Rectal smooth muscle tissue (tissue), 1 donor: Measurements from ENCODE around the gene GPR108.

Experiments
- H3K27ac ChIP-seq: one replicate; pipeline ENCODE4 v1.7.0; 2013; ENCODE audit warnings: low read depth, low read length, inconsistent platforms
- H3K27me3 ChIP-seq: one replicate; pipeline ENCODE4 v1.7.0; 2013; ENCODE audit warnings: low read length; ENCODE audit not compliant: control insufficient read depth, insufficient read depth
- H3K36me3 ChIP-seq: one replicate; pipeline ENCODE4 v1.7.0; 2013; ENCODE audit warnings: low read length; ENCODE audit not compliant: control insufficient read depth, insufficient read depth
- H3K4me1 ChIP-seq: one replicate; pipeline ENCODE4 v1.7.0; 2013; ENCODE audit warnings: low read length; ENCODE audit not compliant: control insufficient read depth, insufficient read depth
- H3K4me3 ChIP-seq: one replicate; pipeline ENCODE4 v1.7.0; 2013; ENCODE audit warnings: low read length
- H3K9ac ChIP-seq: one replicate; pipeline ENCODE4 v1.7.0; 2013; ENCODE audit warnings: low read length

Gene GPR108

DNA sequence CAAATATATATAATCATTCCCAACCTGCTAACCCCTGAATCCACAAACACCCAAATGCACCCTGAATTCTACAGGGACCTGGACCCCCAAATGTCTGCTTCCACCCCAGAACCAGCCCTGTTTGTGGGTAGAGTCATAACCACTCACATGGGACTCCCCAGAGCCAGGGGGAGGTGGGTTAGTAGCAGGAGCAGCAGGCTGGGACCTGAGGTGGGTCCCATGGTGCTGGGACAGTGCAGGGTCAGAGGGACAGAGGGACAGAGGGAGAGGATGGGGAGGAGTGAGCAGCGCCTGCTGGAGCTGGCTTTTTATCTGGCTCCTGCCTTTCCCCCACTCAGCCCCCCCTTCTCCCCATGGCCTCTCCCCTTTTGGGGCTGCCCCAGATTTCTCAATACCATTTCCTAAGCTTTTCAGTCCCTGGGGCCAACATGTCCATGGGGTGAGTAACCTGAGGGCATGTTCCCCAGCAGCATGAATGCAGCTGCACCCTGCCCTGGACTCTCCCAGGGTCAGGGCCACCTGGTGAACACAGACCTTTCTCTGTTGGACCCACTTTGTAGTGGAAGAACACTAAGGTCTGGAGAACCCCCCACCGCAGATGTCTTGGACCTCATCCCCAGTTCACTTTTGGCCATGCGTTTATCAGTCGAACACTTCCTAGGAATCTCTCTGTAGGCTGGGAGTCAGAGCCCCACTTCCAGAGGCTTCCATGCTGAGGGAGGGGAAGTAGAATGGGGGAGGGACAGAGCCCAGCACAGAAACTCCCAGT lies 16.8 kb downstream of the GPR108 start, which contains the start of gene C3:
Gene C3, minus strand, starts transcription at position 282 of the 769 bp plus-strand sequence. Its CDS starts 61 bp downstream, at position 221.
- peak within 1 kb of the TSS; percentile 42 for H3K27ac ChIP-seq
- peak within 1 kb of the TSS; percentile 37 for H3K4me3 ChIP-seq
- no peaks in the 10 kb centered on the region for H3K4me1 ChIP-seq
- no peaks in the 10 kb centered on the region for H3K27me3 ChIP-seq
- no peak within 1 kb of the TSS for H3K9ac ChIP-seq
- H3K36me3 ChIP-seq, result no peaks in the 10 kb centered on the region

DNA sequence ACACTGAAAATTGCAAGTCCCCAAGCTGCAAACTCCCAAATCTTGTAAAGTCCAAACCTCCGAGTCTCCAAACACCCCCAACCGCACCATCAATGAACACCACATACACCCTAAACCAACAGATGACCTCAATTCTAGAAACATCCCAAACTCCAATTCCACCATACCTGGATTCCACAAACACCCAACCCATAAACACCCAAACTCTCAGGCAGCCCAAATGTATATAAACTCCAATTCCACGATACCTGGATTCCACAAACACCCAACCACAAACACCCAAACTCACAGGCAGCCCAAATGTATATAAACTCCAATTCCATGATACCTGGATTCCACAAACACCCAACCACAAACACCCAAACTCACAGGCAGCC lies 17.4 kb downstream of the GPR108 start:
- Histone ChIP-seq H3K36me3 (no peaks in the 10 kb centered on the region), H3K27ac (no peak overlapping the region), H3K9ac (no peak overlapping the region), H3K4me3 (peak overlapping the region; percentile 37), H3K27me3 (no peaks in the 10 kb centered on the region), H3K4me1 (no peaks in the 10 kb centered on the region)

DNA sequence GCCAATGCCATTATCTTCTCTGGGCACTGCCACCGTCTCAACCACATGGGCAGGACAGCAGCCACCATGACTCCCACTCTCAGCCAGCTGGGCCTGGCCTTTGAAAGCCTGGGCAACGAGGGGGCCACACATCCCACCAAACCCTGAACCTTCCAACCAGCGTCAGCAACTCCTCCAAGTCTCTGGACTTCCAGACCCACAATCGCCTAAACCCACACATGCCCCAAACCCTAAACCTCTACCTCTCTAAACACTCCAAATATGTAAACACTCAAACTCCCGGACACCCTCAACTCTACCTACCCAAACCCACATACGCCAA lies 17.9 kb downstream of the GPR108 start:
- Histone ChIP-seq H3K27ac (no peak overlapping the region), H3K36me3 (no peaks in the 10 kb centered on the region), H3K9ac (no peak overlapping the region), H3K4me3 (peak overlapping the region; percentile 37), H3K27me3 (no peaks in the 10 kb centered on the region), H3K4me1 (no peaks in the 10 kb centered on the region)

DNA sequence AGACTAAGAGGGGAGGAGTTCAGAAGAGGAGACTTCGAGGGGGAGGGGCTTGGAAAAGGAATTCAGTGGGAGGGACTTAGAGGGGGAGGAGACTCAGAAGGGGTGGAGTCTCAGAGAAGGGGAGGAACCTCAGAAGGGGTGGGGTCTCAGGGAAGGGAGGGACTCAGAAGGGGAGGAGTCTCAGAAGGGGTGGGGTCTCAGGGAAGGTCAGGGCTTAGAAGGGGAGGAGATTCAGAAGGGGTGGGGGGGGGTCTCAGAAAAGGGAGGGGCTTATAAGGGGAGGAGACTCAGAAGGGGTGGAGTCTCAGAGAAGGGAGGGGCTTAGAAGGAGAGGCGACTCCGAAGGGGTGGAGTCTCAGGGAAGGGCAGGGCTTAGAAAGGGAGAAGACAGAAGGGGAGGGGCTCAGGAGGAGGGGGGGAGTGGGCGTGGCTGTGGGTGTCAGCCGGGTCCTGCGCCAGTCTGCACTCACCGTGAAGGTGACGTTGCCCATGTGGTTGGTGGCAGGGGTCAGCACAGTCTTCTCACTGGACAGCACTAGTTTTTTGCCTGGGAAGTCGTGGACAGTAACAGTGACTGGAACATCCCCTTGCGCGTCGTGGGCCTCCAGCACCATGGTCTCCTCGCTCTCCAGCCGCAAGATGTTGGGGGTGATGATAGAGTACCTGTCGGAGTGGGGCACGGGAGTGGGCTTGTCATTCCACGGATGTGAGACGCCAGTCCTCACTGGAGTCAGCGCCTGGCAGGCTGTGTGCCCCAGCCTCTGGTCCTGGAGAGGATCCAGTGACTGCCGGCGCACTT lies 18.4 kb downstream of the GPR108 start:
- peak overlapping the region; percentile 37 for H3K4me3 ChIP-seq
- H3K4me1 ChIP-seq, result no peaks in the 10 kb centered on the region
- no peaks in the 10 kb centered on the region for H3K36me3 ChIP-seq
- H3K27ac ChIP-seq, result no peak overlapping the region
- no peak overlapping the region for H3K9ac ChIP-seq
- H3K27me3 ChIP-seq, result no peaks in the 10 kb centered on the region

DNA sequence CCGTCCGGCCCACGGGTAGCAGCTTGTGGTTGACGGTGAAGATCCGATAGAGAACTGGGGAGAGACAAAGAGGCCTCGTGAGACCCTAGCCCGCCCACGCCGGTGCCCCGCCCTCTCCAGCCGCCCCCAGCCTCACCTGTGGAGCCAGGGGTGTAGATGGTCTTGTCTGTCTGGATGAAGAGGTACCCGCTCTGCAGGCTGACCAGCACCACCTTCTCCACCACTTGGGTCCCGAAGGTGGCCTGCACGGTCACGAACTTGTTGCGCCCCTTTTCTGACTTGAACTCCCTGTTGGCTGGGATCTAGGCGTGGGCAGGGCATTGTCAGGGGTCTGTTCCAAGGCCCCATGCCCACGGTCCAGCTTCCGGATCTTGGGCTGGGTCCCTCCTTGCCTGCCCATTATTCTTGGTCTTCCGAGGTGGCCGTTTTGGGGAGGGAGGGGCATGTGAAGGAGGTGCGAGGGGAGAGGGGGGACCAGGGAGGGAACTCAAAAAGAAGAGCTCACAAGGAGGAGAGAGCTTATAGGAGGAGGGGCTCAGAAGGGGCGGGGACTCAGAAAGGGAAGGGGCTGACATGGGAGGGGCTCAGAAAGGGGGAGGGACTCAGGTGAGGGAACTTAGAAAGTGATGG lies 19.2 kb downstream of the GPR108 start:
- no peaks in the 10 kb centered on the region for H3K27me3 ChIP-seq
- no peak overlapping the region for H3K27ac ChIP-seq
- no peak overlapping the region for H3K4me3 ChIP-seq
- no peaks in the 10 kb centered on the region for H3K36me3 ChIP-seq
- no peak overlapping the region for H3K9ac ChIP-seq
- H3K4me1 ChIP-seq, result no peaks in the 10 kb centered on the region

DNA sequence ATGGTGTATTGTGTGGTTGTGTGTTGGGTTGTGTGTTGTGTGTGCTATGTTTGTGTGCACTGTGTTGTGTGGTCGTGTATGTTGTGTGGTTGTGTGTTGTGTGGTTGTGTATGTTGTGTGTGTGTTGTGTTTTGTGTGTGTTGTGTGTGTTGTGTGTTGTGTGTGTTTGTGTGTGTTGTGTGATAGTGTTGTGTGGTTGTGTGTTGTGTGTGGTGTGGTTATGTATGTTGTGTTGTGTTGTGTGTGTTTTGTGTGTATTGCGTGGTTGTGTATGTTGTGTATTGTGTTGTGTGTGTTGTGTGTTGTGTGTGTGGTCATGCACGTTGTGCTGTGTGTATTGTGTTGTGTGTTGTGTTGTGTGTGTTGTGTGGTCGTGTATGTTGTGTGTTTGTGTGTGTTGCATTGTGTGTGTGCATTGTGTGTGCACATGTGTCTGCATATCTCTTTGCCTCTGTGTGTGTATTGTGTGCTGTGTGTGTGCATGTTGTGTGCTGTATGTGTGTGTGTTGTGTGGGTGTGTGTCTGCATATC lies 19.9 kb downstream of the GPR108 start:
- H3K27me3 ChIP-seq, result no peaks in the 10 kb centered on the region
- no peaks in the 10 kb centered on the region for H3K36me3 ChIP-seq
- no peaks in the 10 kb centered on the region for H3K4me1 ChIP-seq
- H3K27ac ChIP-seq, result no peak overlapping the region
- no peak overlapping the region for H3K4me3 ChIP-seq
- H3K9ac ChIP-seq, result no peak overlapping the region

DNA sequence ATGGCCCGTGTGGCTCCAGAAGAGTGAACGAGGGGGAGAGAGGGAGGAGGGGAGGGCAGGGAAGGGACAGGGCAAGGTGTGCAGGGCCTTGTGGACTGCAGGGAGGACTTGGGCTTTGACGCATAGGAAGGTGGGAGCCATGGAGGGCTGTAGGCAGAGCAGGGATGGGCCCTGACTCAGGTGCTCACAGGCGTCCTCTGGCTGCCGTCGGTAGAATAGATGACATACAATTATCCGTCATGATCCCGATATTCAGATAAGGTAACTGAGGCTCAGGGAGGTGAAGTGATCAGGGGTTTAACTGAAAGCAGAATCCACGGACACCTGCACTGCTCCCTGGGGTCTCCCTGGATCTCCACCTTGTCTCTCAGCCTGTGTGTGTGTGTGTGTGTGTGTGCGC lies 20.3 kb downstream of the GPR108 start:
- Histone ChIP-seq H3K36me3 (no peaks in the 10 kb centered on the region), H3K27ac (no peak overlapping the region), H3K4me1 (no peaks in the 10 kb centered on the region), H3K27me3 (no peaks in the 10 kb centered on the region), H3K9ac (no peak overlapping the region), H3K4me3 (no peak overlapping the region)

DNA sequence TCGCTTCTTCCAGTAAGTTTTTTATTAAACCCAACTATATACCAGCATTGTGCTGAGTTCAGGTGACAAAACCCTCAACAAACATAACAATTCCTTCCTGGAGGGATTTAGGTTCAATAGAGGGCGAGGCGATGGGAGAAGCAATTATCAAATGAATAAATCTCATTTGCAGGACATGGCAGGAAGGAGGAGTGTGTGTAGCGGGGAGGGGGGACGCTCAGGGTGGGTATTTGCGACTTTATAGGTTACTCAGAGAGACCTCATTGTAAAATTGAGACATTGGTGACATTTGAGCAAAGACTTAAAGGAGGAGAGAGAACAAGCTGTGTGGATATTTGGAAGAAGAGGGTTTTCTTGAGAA lies 20.8 kb downstream of the GPR108 start:
- Histone ChIP-seq H3K4me1 (no peaks in the 10 kb centered on the region), H3K27me3 (no peaks in the 10 kb centered on the region), H3K9ac (no peak overlapping the region), H3K36me3 (no peaks in the 10 kb centered on the region), H3K27ac (no peak overlapping the region), H3K4me3 (no peak overlapping the region)

DNA sequence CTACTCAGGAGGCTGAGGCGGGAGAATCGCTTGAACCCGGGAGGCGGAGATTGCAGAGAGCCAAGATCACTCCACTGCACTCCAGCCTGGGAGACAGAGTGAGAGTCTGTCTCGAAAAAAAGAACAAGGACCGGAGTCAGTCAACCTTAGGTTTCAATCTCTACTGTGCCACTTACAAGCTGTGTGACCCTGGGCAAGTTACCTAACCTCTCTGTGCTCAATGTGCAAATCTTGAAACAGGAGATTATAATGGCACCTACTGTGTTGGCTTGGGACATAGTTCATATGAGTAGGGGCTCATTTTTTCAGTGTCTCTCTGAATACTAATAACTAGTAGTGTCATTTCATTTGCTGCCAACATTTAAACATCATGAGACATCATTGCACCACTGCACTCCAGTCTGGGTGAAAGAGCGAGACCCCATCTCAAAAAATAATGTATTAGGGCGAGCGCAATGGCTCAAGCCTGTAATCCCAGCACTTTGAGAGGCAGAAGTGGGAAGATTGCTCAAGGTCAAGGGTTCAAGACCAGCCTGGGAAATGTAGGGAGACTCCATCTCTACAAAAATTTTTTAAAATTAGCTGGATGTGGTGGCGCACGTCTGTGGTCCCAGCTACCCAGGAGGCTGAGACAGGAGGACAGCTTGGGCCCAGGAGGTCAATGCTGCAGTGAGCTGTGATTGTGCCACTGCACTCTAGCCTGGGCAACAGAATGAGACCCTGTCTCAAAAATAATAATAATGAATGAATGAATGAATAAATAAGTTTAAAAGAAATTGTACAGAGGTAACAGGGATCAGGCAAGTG lies 22.4 kb downstream of the GPR108 start:
- no peak overlapping the region for H3K4me3 ChIP-seq
- H3K36me3 ChIP-seq, result no peaks in the 10 kb centered on the region
- H3K4me1 ChIP-seq, result no peaks in the 10 kb centered on the region
- H3K27me3 ChIP-seq, result no peaks in the 10 kb centered on the region
- H3K27ac ChIP-seq, result no peak overlapping the region
- no peak overlapping the region for H3K9ac ChIP-seq

DNA sequence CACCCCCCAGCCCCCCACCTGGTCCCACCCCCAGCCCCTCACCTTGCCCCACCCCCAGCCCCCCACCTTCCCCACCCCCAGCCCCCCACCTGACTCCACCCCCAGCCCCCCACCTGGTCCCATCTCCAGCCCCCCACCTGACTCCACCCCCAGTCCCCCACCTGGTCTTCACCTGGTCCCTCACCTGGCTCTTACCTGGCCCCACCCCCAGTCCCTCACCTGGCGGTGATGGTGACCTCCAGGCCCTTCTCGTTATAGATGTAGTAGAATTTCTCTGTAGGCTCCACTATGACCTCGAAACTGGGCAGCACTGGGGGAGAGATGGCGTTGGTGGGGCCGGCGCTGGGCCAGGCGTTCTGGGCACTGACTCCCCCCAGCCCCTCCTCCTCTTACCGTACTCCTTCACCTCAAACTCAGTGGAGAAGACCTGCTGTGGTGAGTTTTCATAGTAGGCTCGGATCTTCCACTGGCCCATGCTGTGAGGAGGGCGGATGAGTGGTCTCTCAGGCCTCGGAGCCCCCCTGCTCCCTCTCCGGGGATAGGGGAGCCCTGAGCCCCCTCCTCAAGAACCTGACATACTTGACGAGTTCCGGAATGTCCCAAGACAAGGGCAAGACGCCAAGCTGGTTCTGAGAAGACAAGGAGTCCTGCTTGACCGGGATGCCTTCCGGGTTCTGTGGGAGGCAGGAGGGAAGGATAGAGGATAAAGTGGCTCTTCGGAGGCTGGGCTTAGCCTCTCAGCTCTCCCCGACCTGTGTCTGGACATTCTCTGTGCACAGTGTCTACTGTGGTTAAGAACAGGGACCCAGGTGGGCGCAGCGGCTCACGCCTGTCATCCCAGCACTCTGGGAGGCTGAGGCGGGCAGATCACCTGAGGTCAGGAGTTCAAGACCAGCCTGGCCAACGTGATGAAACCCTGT lies 23.3 kb downstream of the GPR108 start:
- no peak overlapping the region for H3K9ac ChIP-seq
- H3K36me3 ChIP-seq, result no peaks in the 10 kb centered on the region
- H3K27ac ChIP-seq, result no peak overlapping the region
- no peaks in the 10 kb centered on the region for H3K4me1 ChIP-seq
- H3K4me3 ChIP-seq, result no peak overlapping the region
- no peaks in the 10 kb centered on the region for H3K27me3 ChIP-seq
